H9 (cell line): ENCODE data around the gene PRORP. TPM values are rescaled to one million over a fixed set of nuclear protein-coding genes. Genes with fewer than 3 reads are reported as not detected.

ENCODE experiments used
- DNase-seq: peaks from one replicate; pipeline ENCODE4 v3.0.0-alpha.2; 2017
- H2AFZ ChIP-seq: one replicate; pipeline ENCODE4 v1.6.1; 2013; ENCODE audit warnings: mild to moderate bottlenecking, low read length, control low read depth, moderate library complexity
- H2AK5ac ChIP-seq: 2 replicates; pipeline ENCODE4 v1.6.1; 2013; ENCODE audit warnings: low read length, control low read depth, mixed read lengths; ENCODE audit not compliant: insufficient read length
- H2BK120ac ChIP-seq: one replicate; pipeline ENCODE4 v1.6.1; 2013; ENCODE audit warnings: low read depth, mild to moderate bottlenecking, low read length, control low read depth, inconsistent platforms; ENCODE audit not compliant: poor library complexity, severe bottlenecking
- H2BK12ac ChIP-seq: 2 replicates; pipeline ENCODE4 v1.6.1; 2013; ENCODE audit warnings: low read length, control low read depth, mixed read lengths, low read depth; ENCODE audit not compliant: insufficient read length
- H2BK15ac ChIP-seq: 2 replicates; pipeline ENCODE4 v1.6.1; 2013; ENCODE audit warnings: low read depth, low read length, control low read depth
- H2BK20ac ChIP-seq: one replicate; pipeline ENCODE4 v1.6.1; 2013; ENCODE audit warnings: low read depth, mild to moderate bottlenecking, low read length, control low read depth, inconsistent platforms; ENCODE audit not compliant: poor library complexity, severe bottlenecking
- H2BK5ac ChIP-seq: 2 replicates; pipeline ENCODE4 v1.6.1; 2013; ENCODE audit warnings: low read length, control low read depth, mixed read lengths; ENCODE audit not compliant: insufficient read length
- H3K14ac ChIP-seq: 2 replicates; pipeline ENCODE4 v1.6.1; 2013; ENCODE audit warnings: low read length, control low read depth; ENCODE audit not compliant: insufficient read depth
- H3K18ac ChIP-seq: 2 replicates; pipeline ENCODE4 v1.6.1; 2013; ENCODE audit warnings: low read depth, mild to moderate bottlenecking, mixed read lengths, low read length, control low read depth; ENCODE audit not compliant: insufficient read length
- H3K23ac ChIP-seq: 2 replicates; pipeline ENCODE4 v1.6.1; 2013; ENCODE audit warnings: low read length, control low read depth, mixed read lengths, low read depth; ENCODE audit not compliant: insufficient read length
- H3K23me2 ChIP-seq: 2 replicates; pipeline ENCODE4 v1.6.1; 2013; ENCODE audit warnings: low read depth, mild to moderate bottlenecking, mixed read lengths, low read length, control low read depth; ENCODE audit not compliant: insufficient read length, poor library complexity, severe bottlenecking
- H3K27ac ChIP-seq: 2 replicates; pipeline ENCODE4 v1.5.1; 2013; ENCODE audit warnings: low read length, control low read depth, mixed read lengths, low read depth; ENCODE audit not compliant: insufficient read length
- H3K27me3 ChIP-seq: 2 replicates; pipeline ENCODE4 v1.6.1; 2013; ENCODE audit warnings: low read length, control low read depth, inconsistent platforms; ENCODE audit not compliant: insufficient read depth
- H3K4ac ChIP-seq: 2 replicates; pipeline ENCODE4 v1.6.1; 2013; ENCODE audit warnings: low read depth, mild to moderate bottlenecking, control low read depth, inconsistent platforms, low read length, moderate library complexity
- H3K4me1 ChIP-seq: 2 replicates; pipeline ENCODE4 v1.6.1; 2013; ENCODE audit warnings: low read length, control low read depth, inconsistent platforms; ENCODE audit not compliant: insufficient read depth
- H3K4me2 ChIP-seq: 2 replicates; pipeline ENCODE4 v1.6.1; 2013; ENCODE audit warnings: low read length, control low read depth, mixed read lengths; ENCODE audit not compliant: insufficient read length, insufficient read depth
- H3K56ac ChIP-seq: 2 replicates; pipeline ENCODE4 v1.6.1; 2013; ENCODE audit warnings: low read depth, mild to moderate bottlenecking, mixed read lengths, low read length, control low read depth; ENCODE audit not compliant: insufficient read length
- H3K79me1 ChIP-seq: 2 replicates; pipeline ENCODE4 v1.6.1; 2013; ENCODE audit warnings: low read depth, mild to moderate bottlenecking, moderate library complexity, low read length, control low read depth, inconsistent platforms; ENCODE audit not compliant: insufficient read depth, poor library complexity, severe bottlenecking
- H3K79me2 ChIP-seq: 2 replicates; pipeline ENCODE4 v1.6.1; 2013; ENCODE audit warnings: low read length, control low read depth, inconsistent platforms; ENCODE audit not compliant: insufficient read depth
- H3K9ac ChIP-seq: 2 replicates; pipeline ENCODE4 v1.6.1; 2013; ENCODE audit warnings: low read length, control low read depth, mixed read lengths; ENCODE audit not compliant: insufficient read length; ENCODE audit errors: extremely low read depth
- H3K9me3 ChIP-seq: one replicate; pipeline ENCODE4 v1.6.1; 2013; ENCODE audit warnings: low read depth, low read length, inconsistent platforms; ENCODE audit not compliant: control insufficient read depth
- H3T11ph ChIP-seq: one replicate; pipeline ENCODE4 v1.6.1; 2013; ENCODE audit warnings: mild to moderate bottlenecking, low read length, control low read depth, inconsistent platforms
- H4K20me1 ChIP-seq: one replicate; pipeline ENCODE4 v1.6.1; 2013; ENCODE audit not compliant: control insufficient read depth, insufficient read length, insufficient read depth
- H4K5ac ChIP-seq: 2 replicates; pipeline ENCODE4 v1.6.1; 2013; ENCODE audit warnings: low read depth, mild to moderate bottlenecking, mixed read lengths, low read length, control low read depth; ENCODE audit not compliant: insufficient read length
- H4K8ac ChIP-seq: replicated peaks from 2 replicates; pipeline ENCODE4 v1.6.1; 2013; ENCODE audit warnings: low read length, control low read depth, mixed read lengths, low read depth; ENCODE audit not compliant: insufficient read length
- H4K91ac ChIP-seq: 2 replicates; pipeline ENCODE4 v1.6.1; 2013; ENCODE audit warnings: low read depth, mild to moderate bottlenecking, moderate library complexity, mixed read lengths, low read length, control low read depth; ENCODE audit not compliant: insufficient read length
- H3K27ac Mint-ChIP-seq, 3 experiments: 2 replicates in 2 of 3; 3 replicates in 1 of 3; pipeline ENCODE4 v1.8.0; 2020 to 2021; ENCODE audit warnings: mixed read lengths in 3 of 3, mild to moderate bottlenecking in 1 of 3, moderate library complexity in 1 of 3
- H3K27me3 Mint-ChIP-seq: 2 replicates; pipeline ENCODE4 v1.8.0; 2021; ENCODE audit warnings: low read depth, mild to moderate bottlenecking, moderate library complexity, mixed read lengths
- H3K36me3 Mint-ChIP-seq, 3 experiments: 2 replicates in 2 of 3; 3 replicates in 1 of 3; pipeline ENCODE4 v1.8.0; 2020 to 2021; ENCODE audit warnings: low read depth in 3 of 3, mixed read lengths in 3 of 3; ENCODE audit not compliant: insufficient read depth in 1 of 3
- H3K4me1 Mint-ChIP-seq, 2 experiments: 2 replicates each; pipeline ENCODE4 v1.8.0; 2020; ENCODE audit warnings: mixed read lengths in 2 of 2
- H3K4me3 Mint-ChIP-seq, 2 experiments: 2 replicates in 1 of 2; 3 replicates in 1 of 2; pipeline ENCODE4 v1.8.0; 2020 to 2021; ENCODE audit warnings: mild to moderate bottlenecking in 2 of 2, mixed read lengths in 2 of 2, moderate library complexity in 1 of 2
- H3K9me3 Mint-ChIP-seq, 2 experiments: 2 replicates in 1 of 2; 3 replicates in 1 of 2; pipeline ENCODE4 v1.8.0; 2020; ENCODE audit warnings: mild to moderate bottlenecking in 2 of 2, mixed read lengths in 2 of 2, moderate library complexity in 1 of 2
- WGBS: extraction: QIAGEN DNeasy Blood & Tissue Kit; methylation state at CpG from one replicate; pipeline ENCODE4 v1.1.7; 2013; ENCODE audit warnings: missing lambda C conversion rate, low lambda C conversion rate, mixed read lengths; ENCODE audit not compliant: insufficient read length; ENCODE audit errors: extremely low coverage; 5-methylcytosine and 5-hydroxymethylcytosine counted together
- total RNA-seq: library from RNA; stranded (reverse); gene quantifications from 2 replicates; pipeline ENCODE4 v1.2.1, GENCODE V29; 2021
- TF ChIP-seq, protein P1 (sequence below): fragments of 200-600 bp; sonication (generic); conservative IDR thresholded peaks from 3 replicates; pipeline ENCODE4 v1.8.0; 2021; ENCODE audit warnings: antibody characterized with exemption, mild to moderate bottlenecking

PRORP gene
- total RNA-seq, 1 experiment from 2014 or later, result 37.7 TPM

DNA sequence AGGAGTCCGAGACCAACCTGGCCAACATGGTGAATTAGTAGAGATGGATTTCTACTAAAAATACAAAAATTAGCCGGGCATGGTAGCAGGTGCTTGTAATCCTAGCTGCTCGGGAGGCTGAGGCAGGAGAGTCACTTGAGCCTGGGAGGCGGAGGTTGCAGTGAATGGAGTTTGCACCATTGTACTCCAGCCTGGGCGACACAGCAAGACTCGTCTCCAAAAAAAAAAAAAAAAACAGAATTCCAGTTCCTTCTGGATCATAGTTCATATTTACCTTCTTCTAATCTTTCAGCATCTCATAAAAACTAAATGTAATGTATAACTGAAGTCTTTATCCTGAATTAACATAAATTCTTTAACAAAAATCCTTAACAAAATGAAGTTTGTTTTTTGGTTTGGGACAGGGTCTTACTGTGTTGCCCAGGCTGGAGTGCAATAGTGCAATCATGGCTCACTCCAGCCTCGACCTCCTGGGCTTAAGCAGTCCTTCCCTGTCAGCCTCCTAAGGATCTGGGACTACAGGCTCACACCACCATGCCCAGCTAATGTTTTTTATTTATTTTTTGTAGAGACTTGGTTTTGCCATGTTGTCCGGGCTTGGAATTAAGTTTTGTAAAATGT lies 38.7 kb upstream of the PRORP start:
- Histone ChIP-seq H3K14ac (no peak overlapping the region), H3K9me3 (no peaks in the 10 kb centered on the region), H2BK15ac (no peak overlapping the region), H3K4me2 (no peak overlapping the region), H4K20me1 (no peaks in the 10 kb centered on the region), H3K18ac (no peak overlapping the region), H2BK20ac (no peak overlapping the region), H3K9ac (no peak overlapping the region), H2BK5ac (no peak overlapping the region), H3K4ac (no peak overlapping the region), H3K56ac (no peak overlapping the region), H3K27ac (no peak overlapping the region), H3K27me3 (no peaks in the 10 kb centered on the region), H3K23ac (no peak overlapping the region), H4K5ac (no peak overlapping the region), H3K79me1 (no peaks in the 10 kb centered on the region), H3K79me2 (no peaks in the 10 kb centered on the region), H2AK5ac (no peak overlapping the region), H3K4me1 (no peaks in the 10 kb centered on the region), H2BK12ac (no peak overlapping the region), H4K91ac (no peak overlapping the region), H2BK120ac (no peak overlapping the region), H4K8ac (no peak overlapping the region), H3T11ph (no peak overlapping the region), H3K23me2 (no peaks in the 10 kb centered on the region), H2AFZ (no peak overlapping the region)
- Mint-ChIP-seq H3K4me1 (no peaks in the 10 kb centered on the region), H3K27me3 (no peaks in the 10 kb centered on the region), H3K9me3 (no peaks in the 10 kb centered on the region), H3K27ac (no peak overlapping the region), H3K36me3 (peaks cover 14 to 62% (median 46%) of the 10 kb centered on the region in 3 experiments), H3K4me3 (no peak overlapping the region)
- DNase-seq, result no peak
- TF ChIP-seq, protein P1, sequence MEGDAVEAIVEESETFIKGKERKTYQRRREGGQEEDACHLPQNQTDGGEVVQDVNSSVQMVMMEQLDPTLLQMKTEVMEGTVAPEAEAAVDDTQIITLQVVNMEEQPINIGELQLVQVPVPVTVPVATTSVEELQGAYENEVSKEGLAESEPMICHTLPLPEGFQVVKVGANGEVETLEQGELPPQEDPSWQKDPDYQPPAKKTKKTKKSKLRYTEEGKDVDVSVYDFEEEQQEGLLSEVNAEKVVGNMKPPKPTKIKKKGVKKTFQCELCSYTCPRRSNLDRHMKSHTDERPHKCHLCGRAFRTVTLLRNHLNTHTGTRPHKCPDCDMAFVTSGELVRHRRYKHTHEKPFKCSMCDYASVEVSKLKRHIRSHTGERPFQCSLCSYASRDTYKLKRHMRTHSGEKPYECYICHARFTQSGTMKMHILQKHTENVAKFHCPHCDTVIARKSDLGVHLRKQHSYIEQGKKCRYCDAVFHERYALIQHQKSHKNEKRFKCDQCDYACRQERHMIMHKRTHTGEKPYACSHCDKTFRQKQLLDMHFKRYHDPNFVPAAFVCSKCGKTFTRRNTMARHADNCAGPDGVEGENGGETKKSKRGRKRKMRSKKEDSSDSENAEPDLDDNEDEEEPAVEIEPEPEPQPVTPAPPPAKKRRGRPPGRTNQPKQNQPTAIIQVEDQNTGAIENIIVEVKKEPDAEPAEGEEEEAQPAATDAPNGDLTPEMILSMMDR, result no peak
- WGBS, result no CpG with 5 or more reads among the region's 8 CpGs
